K562 (cell line): ENCODE measurements around the gene OR1I1. TPM values are rescaled to one million over a fixed set of nuclear protein-coding genes. Genes with fewer than 3 reads are reported as not detected.
A peak's percentile ranks its signal among the peaks of the same experiment; 100 is the strongest.

Experiments
- ATAC-seq: fragments of 200-7000 bp; cut with Tn5 transposase; 3 replicates; pipeline ENCODE4 v1.9.1; 2020; ENCODE audit warnings: moderate library complexity
- BruUV-seq: library from RNA; stranded (reverse); fragments of 400-500 nt; replicated peaks from 2 replicates; lab custom pipeline; 2021; lab: Mats Ljungman, UMichigan
- CTCF ChIA-PET: fragments of 300-600 bp; formaldehyde crosslinking; extraction: SDS; loops from one replicate; lab custom pipeline; 2021; ENCODE audit warnings: low intra/inter-chr PET ratio; lab: Yijun Ruan, JAX
- POLR2A ChIA-PET: fragments of 300-600, 350-650 bp; sonication (Branson Sonifier 250); formaldehyde crosslinking; extraction: SDS; loops from one replicate; lab custom pipeline; 2021; ENCODE audit warnings: antibody characterized with exemption, inconsistent platforms; lab: Yijun Ruan, JAX
- DNase-seq, 4 experiments: peaks; one replicate each; pipeline versions ENCODE4 v3.0.0 to v3.0.0-alpha.2; 2011 to 2018; ENCODE audit warnings: low spot score in 3 of 4, mixed read lengths in 3 of 4; ENCODE audit errors: extremely low read depth in 1 of 4
- FAIRE-seq: peaks from 2 replicates; lab custom pipeline; 2011; peaks lifted over from hg19 to GRCh38; lab: Jason Lieb, UNC
- H2AFZ ChIP-seq: 2 replicates; pipeline ENCODE4 v1.6.0; 2011; ENCODE audit warnings: low read depth, low read length, control low read depth, inconsistent platforms
- H3K27ac ChIP-seq: fragments of 200-600 bp; 3 replicates; pipeline ENCODE4 v1.8.0; 2011; ENCODE audit warnings: low read depth, mild to moderate bottlenecking, control low read depth, inconsistent platforms, low read length, moderate library complexity, mixed read lengths; ENCODE audit errors: extremely low read depth
- H3K27me3 ChIP-seq, 2 experiments: fragments of 300-600 bp in 1 of 2; 2 replicates in 1 of 2; 3 replicates in 1 of 2; pipeline versions ENCODE4 v1.6.0 to v1.8.0; 2011; ENCODE audit warnings: inconsistent platforms in 2 of 2, low read length in 2 of 2, mild to moderate bottlenecking in 1 of 2, mixed read lengths in 1 of 2, moderate library complexity in 1 of 2; ENCODE audit not compliant: control insufficient read depth in 2 of 2, insufficient read depth in 2 of 2
- H3K36me3 ChIP-seq: fragments of 300-600 bp; 3 replicates; pipeline ENCODE4 v1.8.0; 2011; ENCODE audit warnings: mild to moderate bottlenecking, low read length, inconsistent platforms; ENCODE audit not compliant: control insufficient read depth, insufficient read depth
- H3K4me1 ChIP-seq, 2 experiments: fragments of 200-600 bp in 1 of 2; replicated peaks in 1 of 2; 2 replicates in 1 of 2; 3 replicates in 1 of 2; pipeline versions ENCODE4 v1.5.1 to v1.8.0; 2011; ENCODE audit warnings: inconsistent platforms in 2 of 2, low read length in 2 of 2, mild to moderate bottlenecking in 1 of 2, mixed read lengths in 1 of 2, moderate library complexity in 1 of 2; ENCODE audit not compliant: control insufficient read depth in 2 of 2, insufficient read depth in 2 of 2
- H3K4me2 ChIP-seq: 2 replicates; pipeline ENCODE4 v1.6.1; 2011; ENCODE audit warnings: low read length, control low read depth, inconsistent platforms, mixed read lengths; ENCODE audit not compliant: insufficient read depth
- H3K4me3 ChIP-seq: fragments of 200-600 bp; sonication (generic), shearing (Covaris generic); 2 replicates; pipeline ENCODE4 v1.5.1; 2016; ENCODE audit warnings: control low read depth, inconsistent platforms
- H3K79me2 ChIP-seq: fragments of 200-600 bp; 3 replicates; pipeline ENCODE4 v1.8.0; 2011; ENCODE audit warnings: low read length, inconsistent platforms; ENCODE audit not compliant: control insufficient read depth, insufficient read depth
- H3K9ac ChIP-seq, 2 experiments: 2 replicates each; pipeline versions ENCODE4 v1.6.0 to v1.6.1; 2011; ENCODE audit warnings: low read depth in 2 of 2, low read length in 2 of 2, control low read depth in 1 of 2, inconsistent platforms in 1 of 2, mild to moderate bottlenecking in 1 of 2, mixed read lengths in 1 of 2; ENCODE audit not compliant: insufficient read depth in 1 of 2
- H3K9me1 ChIP-seq: one replicate; pipeline ENCODE4 v1.6.0; 2011; ENCODE audit warnings: inconsistent platforms, mild to moderate bottlenecking, low read length, moderate library complexity; ENCODE audit not compliant: control insufficient read depth, insufficient read depth
- H3K9me3 ChIP-seq: replicated peaks from 2 replicates; pipeline ENCODE4 v1.5.1; 2011; ENCODE audit warnings: low read depth, low read length, inconsistent platforms; ENCODE audit not compliant: control insufficient read depth, insufficient read depth
- H4K20me1 ChIP-seq: replicated peaks from 2 replicates; pipeline ENCODE4 v1.6.1; 2011; ENCODE audit warnings: low read length, inconsistent platforms, mixed read lengths; ENCODE audit not compliant: control insufficient read depth, insufficient read depth
- BCOR ChIP-seq: fragments of 450-650 bp; IDR thresholded peaks from 2 replicates; pipeline ENCODE4 v1.6.1; 2016
- DIDO1 ChIP-seq: fragments of 450-650 bp; IDR thresholded peaks from 2 replicates; pipeline ENCODE4 v1.6.1; 2016; ENCODE audit warnings: low read depth, missing biosample characterization, missing genetic modification characterization
- ESRRA ChIP-seq: fragments of 450-650 bp; IDR thresholded peaks from 2 replicates; pipeline ENCODE4 v1.6.1; 2014; ENCODE audit warnings: low read depth, mild to moderate bottlenecking, moderate library complexity, borderline replicate concordance
- ILF3 ChIP-seq: fragments of 450-650 bp; IDR thresholded peaks from 2 replicates; pipeline ENCODE4 v1.6.1; 2018; ENCODE audit warnings: antibody characterized with exemption, mild to moderate bottlenecking, moderate library complexity, borderline replicate concordance
- RBM25 ChIP-seq: fragments of 200-400 bp; formaldehyde crosslinking; IDR thresholded peaks from 2 replicates; pipeline ENCODE4 v1.6.1; 2018; ENCODE audit warnings: low read length, low read depth, moderate library complexity; ENCODE audit not compliant: severe bottlenecking
- SMAD1 ChIP-seq: fragments of 150-350 bp; IDR thresholded peaks from 2 replicates; pipeline ENCODE4 v1.6.1; 2014; ENCODE audit warnings: low read length, low read depth; ENCODE audit not compliant: partially characterized antibody
- SNAPC5 ChIP-seq: fragments of 250-450 bp; sonication (Bioruptor Pico); IDR thresholded peaks from 2 replicates; pipeline ENCODE4 v1.8.0; 2021; ENCODE audit warnings: moderate library complexity, mild to moderate bottlenecking, inconsistent platforms
- ZNF639 ChIP-seq, 2 experiments: fragments of 200-800 bp in 1 of 2; sonication (Bioruptor generic) in 1 of 2; sonication (generic) in 1 of 2; formaldehyde crosslinking in 1 of 2; IDR thresholded peaks in 1 of 2; conservative IDR thresholded peaks in 1 of 2; 2 replicates each; pipeline versions ENCODE4 v1.5.0 to v1.6.1; 2016 to 2020; ENCODE audit warnings: missing compliant biosample characterization in 1 of 2, missing genetic modification characterization in 1 of 2, missing genetic modification reagents in 1 of 2
- WGBS: fragments of 100-300 bp; shearing (Covaris generic); methylation state at CpG from one replicate; pipeline ENCODE4 v1.1.6; 2016; ENCODE audit warnings: low coverage, mixed read lengths; ENCODE audit not compliant: insufficient coverage; ENCODE audit errors: missing lambda C conversion rate; 5-methylcytosine and 5-hydroxymethylcytosine counted together
- in situ Hi-C: fragments of 300-500 bp; cut with MboI; formaldehyde crosslinking; loops from 4 replicates; pipeline ENCODE4 v1.15.0; 2018; ENCODE audit warnings: inconsistent platforms, mixed read lengths
- intact Hi-C: fragments of 100-400 bp; cut with micrococcal nuclease; formaldehyde crosslinking; loops from 2 replicates; pipeline ENCODE4 v1.14.2; 2022
- polyA plus RNA-seq, 8 experiments: library from polyadenylated mRNA; depleted of rRNA in 4 of 8; stranded (reverse) in 5 of 8; unstranded in 3 of 8; fragments of >200 nt; fragmentation: Nextera tagmentation in 2 of 8; fragmentation: Illumina TruSeq in 1 of 8; extraction: Ambion mirVana in 2 of 8; extraction: Trizol in 1 of 8; gene quantifications; 2 replicates each; pipeline versions ENCODE4 v1.2.1 to v1.2.3, GENCODE V29; 2011 to 2014; ENCODE audit warnings: inconsistent platforms in 1 of 8, missing spikeins in 1 of 8
- total RNA-seq, 7 experiments: library from RNA; depleted of rRNA in 6 of 7; stranded (reverse); fragments of >200 nt in 6 of 7; fragmentation: Illumina TruSeq in 2 of 7; extraction: Trizol in 2 of 7; gene quantifications; 2 replicates each; pipeline versions ENCODE4 v1.2.1 to v1.2.3, GENCODE V29; 2011 to 2021; ENCODE audit warnings: low replicate concordance in 1 of 7
- TF ChIP-seq, protein P1 (sequence below): fragments of 250-450 bp; sonication (Bioruptor Pico); IDR thresholded peaks from 2 replicates; pipeline ENCODE4 v1.4.0; 2020

Gene OR1I1
- total and polyA plus RNA-seq, 9 of the 15 experiments (the other 6 are each of a cell fraction or from before 2014, with no cell fraction given): not detected

DNA sequence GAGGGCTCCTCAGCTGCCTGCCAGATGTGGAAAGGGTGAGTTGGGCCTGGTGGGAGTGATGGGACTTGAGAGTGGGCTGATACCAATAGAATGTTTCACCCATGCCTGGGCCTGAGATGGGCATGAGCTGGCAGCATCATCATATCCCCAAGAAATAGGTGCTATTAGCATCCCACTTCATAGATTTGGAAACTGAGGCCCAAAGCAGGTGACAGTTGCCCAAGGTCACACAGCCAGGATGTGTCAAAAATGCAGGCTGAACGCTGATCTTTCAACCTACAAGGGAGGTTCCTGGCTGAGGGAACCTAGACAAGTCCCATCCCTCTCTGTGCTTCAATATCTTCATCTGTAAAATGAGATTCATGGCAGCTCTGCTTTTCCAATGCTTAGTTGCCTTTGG, 29.7 kb downstream of the OR1I1 start:
- no peak for DNase-seq
- Histone ChIP-seq H4K20me1 (no peaks in the 10 kb centered on the region), H3K27ac (no peak overlapping the region), H3K4me3 (no peak overlapping the region), H2AFZ (no peak overlapping the region), H3K9ac (no peak overlapping the region), H3K27me3 (peaks cover 7 to 30% of the 10 kb centered on the region in 2 experiments; a peak in 3 of 5 replicates), H3K4me2 (no peak overlapping the region), H3K9me3 (no peaks in the 10 kb centered on the region), H3K36me3 (peaks cover under 1% of the 10 kb centered on the region; the same call in 1 of the 3 replicates), H3K4me1 (peaks cover 0 to 20% of the 10 kb centered on the region in 2 experiments; a peak in 2 of 5 replicates), H3K79me2 (no peaks in the 10 kb centered on the region), H3K9me1 (no peaks in the 10 kb centered on the region)
- in situ Hi-C loops: no loop called here
- TF ChIP-seq RBM25 (peak; percentile 49), ZNF639 (CRISPR knock-in tag; conservative IDR thresholded peaks at IDR 0.05 in 1 of 2, IDR thresholded peaks at IDR 0.05 in 1 of 2) (no peak), BCOR (no peak), ILF3 (no peak), ESRRA (peak; percentile 58; the same call in 1 of the 2 replicates), SNAPC5 (CRISPR knock-in tag) (no peak), SMAD1 (no peak), DIDO1 (tag) (no peak)
- TF ChIP-seq, protein P1, sequence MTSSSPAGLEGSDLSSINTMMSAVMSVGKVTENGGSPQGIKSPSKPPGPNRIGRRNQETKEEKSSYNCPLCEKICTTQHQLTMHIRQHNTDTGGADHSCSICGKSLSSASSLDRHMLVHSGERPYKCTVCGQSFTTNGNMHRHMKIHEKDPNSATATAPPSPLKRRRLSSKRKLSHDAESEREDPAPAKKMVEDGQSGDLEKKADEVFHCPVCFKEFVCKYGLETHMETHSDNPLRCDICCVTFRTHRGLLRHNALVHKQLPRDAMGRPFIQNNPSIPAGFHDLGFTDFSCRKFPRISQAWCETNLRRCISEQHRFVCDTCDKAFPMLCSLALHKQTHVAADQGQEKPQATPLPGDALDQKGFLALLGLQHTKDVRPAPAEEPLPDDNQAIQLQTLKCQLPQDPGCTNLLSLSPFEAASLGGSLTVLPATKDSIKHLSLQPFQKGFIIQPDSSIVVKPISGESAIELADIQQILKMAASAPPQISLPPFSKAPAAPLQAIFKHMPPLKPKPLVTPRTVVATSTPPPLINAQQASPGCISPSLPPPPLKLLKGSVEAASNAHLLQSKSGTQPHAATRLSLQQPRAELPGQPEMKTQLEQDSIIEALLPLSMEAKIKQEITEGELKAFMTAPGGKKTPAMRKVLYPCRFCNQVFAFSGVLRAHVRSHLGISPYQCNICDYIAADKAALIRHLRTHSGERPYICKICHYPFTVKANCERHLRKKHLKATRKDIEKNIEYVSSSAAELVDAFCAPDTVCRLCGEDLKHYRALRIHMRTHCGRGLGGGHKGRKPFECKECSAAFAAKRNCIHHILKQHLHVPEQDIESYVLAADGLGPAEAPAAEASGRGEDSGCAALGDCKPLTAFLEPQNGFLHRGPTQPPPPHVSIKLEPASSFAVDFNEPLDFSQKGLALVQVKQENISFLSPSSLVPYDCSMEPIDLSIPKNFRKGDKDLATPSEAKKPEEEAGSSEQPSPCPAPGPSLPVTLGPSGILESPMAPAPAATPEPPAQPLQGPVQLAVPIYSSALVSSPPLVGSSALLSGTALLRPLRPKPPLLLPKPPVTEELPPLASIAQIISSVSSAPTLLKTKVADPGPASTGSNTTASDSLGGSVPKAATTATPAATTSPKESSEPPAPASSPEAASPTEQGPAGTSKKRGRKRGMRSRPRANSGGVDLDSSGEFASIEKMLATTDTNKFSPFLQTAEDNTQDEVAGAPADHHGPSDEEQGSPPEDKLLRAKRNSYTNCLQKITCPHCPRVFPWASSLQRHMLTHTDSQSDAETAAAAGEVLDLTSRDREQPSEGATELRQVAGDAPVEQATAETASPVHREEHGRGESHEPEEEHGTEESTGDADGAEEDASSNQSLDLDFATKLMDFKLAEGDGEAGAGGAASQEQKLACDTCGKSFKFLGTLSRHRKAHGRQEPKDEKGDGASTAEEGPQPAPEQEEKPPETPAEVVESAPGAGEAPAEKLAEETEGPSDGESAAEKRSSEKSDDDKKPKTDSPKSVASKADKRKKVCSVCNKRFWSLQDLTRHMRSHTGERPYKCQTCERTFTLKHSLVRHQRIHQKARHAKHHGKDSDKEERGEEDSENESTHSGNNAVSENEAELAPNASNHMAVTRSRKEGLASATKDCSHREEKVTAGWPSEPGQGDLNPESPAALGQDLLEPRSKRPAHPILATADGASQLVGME: no peak
- ChIA-PET CTCF (no interaction called here), POLR2A (interaction anchor here (0.6 to 0.7 kb wide), 2 partner anchors 60 to 1030 kb away, joined by 3 to 5 read pairs; no protein-coding TSS in a partner anchor)
- intact Hi-C loops: no loop called here
- no peak for ATAC-seq
- no peak for FAIRE-seq
- 0% methylated on average over 1 of the region's 1 CpG for WGBS
- no TSS peak for BruUV-seq
